Measurements from ENCODE around the gene KRTAP9-9.
"Not testable (repeated sequence)": the region's sequence is repeated elsewhere in the genome, so short reads cannot be mapped to it uniquely, and the experiment has no call there.

- TF ChIP-seq POLR2A, POLR2AphosphoS5 (IDR thresholded peaks at IDR 0.05; ENCODE audit: low read depth, low read length): not testable (repeated sequence)
Measured at GRCh38 chr17:41246995-41247787, 8.0 kb upstream of the KRTAP9-9 start.

All from GM12892 (cell line).